NCI-H526 (cell line): ENCODE measurements around the gene YARS1.
"Not testable (repeated sequence)": the region's sequence is repeated elsewhere in the genome, so short reads cannot be mapped to it uniquely, and the experiment has no call there.

ENCODE experiments used
- DNase-seq, 2 experiments: peaks; one replicate each; lab custom pipeline; 2025; lab: John Stamatoyannopoulos, UW

YARS1 gene

DNA sequence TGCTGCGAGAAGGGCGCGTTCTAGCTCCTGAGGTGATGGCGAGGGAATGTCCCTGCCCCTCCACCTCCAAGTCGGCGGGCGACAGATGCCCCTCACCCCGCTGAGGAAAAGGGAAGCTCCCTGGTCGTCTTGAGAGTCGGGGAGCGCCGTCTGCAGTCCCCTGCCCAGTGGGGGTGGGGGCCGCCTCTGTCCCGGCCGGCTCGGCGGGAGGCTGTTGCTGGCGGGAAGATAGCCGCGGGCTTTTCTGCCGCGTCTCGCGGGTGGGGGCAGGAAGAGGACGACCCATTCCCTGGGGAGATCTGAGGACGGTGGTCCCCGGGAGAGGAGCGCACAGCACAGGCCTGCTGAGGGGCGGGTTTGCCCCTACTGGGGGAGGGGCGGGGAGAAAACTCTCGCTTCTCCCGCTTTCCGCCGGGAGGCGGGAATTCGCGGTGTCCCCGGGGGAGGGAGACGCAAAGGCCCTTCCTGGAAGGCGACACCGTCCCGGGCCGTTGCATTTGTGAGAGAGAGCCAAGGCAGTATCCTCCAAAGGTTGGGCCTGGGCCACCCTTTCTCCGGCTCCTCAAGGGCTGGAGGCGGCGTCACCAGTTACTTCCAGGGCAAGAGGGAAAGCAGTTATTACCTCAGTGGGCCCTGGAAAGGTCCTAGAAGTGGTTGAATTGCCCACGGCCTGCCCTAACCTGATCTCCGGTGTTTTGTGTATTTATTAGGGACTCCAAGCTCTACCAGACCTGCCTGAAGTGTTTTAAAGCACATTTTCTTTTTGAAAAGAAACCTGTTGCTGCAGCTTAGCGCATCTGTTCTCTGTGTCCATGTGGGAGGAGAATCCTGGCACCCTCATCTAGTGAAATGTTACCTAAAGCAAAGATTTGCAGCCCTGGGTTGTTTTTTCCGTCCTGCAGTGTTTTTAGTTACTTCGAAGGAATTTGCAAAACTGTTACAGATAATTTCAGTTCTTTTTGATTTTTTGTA lies 943 bp upstream of the YARS1 start:
- DNase-seq: peak; percentile 42 to 80

DNA sequence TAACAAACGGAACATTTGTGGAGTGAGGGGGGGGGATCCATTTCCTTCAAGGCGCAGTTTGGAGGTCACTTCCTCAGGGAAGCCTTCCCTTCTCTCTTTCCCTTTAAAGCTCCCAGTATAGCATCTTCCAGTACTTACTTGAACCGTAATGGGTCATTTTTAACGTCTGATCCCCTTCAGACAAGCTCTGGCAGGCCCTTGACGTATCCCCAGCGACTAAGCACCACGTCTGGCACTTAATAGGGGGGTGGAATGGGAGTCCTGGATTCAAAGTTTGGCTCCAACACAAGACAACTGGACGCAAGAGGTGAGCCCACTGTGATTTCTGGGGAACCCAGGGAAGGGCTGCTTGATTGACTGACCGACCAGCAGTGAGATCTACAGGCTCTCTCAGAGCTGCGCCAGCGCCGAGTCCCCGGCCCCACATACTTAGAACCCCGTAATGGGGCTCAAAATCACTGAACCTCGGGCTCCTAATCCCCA lies 441 bp downstream of the YARS1 start:
- peak; percentile 56 to 59 for DNase-seq

DNA sequence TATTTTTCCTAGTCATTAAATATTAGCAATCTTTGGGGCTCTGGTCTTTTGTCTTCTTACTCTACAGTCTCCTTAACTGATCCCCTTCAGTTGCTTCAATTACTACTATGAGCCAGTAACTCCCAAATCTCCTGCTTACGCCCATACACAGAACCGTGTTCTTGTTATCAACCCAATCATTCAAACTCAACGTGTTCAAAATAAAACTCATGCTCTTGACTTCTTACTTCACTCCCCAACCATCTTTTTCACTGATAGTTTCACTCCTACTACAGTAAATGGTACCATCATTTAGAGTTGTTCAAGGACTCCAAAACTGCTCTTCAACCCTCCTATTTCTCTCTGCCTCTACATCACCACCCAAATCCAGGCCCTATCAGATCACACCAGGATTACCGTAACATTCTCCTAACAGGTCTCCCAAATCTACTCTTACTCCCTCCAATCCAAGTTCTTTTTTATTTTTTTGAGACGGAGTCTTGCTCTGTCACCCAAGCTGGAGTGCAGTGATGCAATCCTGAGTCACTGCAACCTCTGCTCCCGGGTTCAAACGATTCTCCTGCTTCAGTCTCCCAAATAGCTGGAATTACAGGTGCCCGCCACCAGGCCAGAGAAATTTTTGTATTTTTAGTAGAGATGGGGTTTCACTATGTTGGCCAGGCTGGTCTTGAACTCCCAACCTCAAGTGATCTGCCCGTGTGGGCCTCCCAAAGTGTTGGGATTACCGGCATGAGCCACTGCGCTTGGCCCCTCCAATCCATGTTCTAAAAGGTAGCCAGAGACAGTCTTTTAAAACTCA lies 3.0 kb downstream of the YARS1 start:
- no peak for DNase-seq

DNA sequence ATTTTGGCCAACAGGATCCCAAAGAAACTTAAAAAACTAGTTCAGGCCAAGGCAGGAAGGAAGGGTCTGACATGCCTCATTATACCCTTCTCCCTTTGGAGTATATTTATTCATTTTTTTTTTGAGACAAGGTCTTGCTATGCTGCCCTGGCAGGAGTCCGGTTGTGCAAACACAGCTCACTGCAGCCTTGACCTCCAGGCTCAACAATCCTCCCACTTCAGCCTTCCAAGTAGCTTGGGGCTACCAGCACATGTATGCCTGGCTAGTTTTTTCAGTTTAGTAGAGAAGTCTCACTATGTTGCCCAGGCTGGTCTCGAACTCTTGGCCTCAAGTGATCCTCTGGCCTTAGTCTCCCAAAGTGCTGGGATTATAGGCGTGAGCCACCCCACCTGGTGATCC lies 5.2 kb downstream of the YARS1 start:
- no peak for DNase-seq

DNA sequence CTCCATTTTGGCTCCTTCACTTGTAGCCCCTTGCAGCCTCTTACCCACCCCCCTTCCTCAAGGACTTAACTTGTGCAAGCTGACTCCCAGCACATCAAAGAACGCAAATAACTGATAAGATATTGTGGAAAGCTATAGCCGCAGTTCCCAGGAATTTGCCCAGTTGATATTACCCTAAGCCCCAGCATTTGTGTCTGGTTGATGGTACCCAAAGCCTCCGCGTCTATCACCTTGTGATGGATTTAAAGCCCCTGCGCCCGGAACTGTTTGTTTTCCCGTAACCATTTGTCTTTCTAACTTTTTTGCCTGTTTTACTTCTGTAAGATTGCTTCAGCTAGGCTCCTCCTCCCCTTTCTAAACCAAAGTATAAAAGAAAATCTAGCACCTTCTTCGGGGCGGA lies 5.9 kb downstream of the YARS1 start:
- no peak for DNase-seq

DNA sequence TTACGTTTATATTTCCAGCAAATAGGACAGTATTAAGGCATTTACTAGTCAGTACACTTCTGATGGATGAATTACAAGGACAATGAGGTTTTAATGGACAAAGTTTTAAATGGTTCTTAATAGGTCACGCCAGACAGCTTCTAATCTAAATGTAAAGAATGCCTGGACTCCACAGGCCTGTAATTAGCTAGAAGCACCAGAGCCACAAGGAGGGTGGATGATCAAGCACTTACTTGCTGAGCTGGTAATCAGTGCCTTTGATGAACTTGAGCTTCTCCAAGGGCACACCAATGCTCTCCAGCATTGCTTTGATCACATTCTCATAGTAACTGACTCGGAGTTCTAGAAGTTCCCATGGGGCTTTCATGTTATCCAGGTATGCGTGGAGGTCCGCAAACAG lies 6.8 kb downstream of the YARS1 start:
- DNase-seq: no peak

DNA sequence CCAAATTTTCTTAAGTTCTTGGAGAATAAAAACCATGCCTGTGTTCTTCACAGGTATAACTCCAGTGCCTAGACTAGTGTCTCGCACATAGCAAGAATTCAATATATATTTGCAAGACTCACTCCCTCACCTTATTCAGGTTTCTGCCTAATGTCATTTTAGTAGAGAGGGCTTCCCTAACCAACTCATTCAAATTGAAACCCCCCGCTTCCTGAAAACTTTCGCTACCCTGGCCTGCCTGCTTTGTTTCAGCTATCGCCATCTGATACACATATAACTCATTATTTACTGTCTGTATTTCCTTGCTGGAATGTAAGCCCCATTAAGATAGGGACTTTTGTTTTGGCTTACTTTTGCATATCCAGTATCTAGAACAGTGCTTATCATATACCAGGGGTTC lies 8.6 kb downstream of the YARS1 start:
- DNase-seq: no peak

DNA sequence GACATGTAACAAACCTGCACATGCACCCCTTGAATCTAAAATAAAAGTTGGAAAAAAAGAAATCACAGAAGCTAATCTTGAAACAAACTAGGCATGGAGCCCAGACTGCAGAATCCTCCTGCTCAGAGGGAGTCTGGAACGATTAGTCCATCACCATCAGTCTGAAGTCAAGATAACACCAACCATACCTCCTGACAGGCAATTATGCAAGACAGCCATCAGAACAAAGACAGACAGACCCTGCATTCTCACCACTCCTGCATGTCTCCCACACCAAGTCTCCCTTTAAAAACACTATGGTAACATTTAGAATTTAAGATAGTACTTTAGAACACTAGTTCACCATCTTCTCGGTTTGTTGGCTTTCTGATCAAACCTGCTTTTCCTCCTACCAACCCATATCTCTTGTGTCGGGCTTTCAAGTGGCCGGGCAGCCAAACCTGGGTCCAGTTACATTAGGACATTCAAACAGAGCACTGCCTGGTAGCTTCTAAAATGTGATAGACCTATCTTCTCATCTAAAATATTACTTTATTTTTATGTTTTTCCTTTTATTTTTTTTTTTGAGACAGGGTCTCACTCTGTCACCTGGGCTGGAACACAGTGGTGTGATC lies 10.1 kb downstream of the YARS1 start:
- no peak for DNase-seq

DNA sequence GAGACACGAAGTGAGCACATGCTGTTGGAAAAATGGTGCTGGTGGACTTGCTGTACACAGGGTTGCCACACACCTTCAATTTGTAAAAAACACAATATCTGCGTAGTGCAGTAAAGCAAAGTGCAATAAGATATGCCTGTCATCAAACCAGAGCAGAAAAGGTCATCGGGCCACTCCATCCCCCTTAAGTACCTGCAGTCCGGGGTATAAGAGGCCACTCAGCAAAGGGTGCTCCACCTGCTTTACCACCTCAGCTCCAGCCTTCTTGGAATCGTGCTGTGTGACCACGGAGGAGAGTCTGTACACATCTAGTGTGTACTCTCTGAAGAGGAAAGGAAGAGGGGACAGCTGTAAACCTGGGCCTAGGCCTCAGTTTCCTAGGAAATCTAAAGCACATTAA lies 10.9 kb downstream of the YARS1 start:
- DNase-seq: no peak

DNA sequence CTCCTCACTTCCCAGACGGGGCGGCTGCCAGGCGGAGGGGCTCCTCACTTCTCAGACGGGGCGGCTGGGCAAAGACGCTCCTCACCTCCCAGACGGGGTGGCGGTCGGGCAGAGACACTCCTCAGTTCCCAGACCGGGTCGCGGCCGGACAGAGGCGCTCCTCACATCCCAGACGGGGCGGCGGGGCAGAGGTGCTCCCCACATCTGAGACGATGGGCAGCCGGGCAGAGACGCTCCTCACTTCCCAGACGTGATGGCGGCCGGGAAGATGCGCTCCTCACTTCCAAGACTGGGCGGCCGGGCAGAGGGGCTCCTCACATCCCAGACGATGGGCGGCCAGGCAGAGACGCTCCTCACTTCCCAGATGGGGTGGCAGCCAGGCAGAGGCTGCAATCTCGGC lies 12.7 kb downstream of the YARS1 start:
- not testable (repeated sequence) for DNase-seq

DNA sequence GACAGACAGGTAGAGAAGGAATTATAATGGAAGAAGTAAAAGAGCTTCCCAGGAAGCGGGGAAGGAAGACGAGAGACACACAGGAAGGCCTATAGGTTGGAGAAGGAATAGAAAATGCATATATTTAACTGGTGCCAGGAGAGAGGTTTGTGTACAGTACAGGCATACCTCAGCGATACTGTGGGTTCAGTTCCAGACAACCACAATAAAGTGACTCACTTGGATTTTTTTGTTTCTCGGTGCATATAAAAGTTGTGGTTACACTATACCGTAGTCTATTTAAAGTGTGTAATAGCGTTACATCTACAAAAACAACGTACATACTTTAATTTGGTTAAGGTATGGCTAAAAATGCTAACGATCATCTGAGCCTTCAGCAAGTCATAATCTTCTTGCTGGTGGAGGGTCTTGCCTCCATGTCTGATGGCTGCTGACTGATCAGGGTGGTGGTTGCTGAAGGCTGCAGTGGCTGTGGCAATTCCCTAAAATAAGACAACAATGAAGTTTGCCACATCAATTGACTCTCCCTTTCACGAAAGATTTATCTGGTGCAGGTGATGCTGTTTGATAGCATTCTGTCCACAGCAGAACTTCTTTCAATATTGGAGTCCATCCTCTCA lies 16.0 kb downstream of the YARS1 start:
- DNase-seq: no peak

DNA sequence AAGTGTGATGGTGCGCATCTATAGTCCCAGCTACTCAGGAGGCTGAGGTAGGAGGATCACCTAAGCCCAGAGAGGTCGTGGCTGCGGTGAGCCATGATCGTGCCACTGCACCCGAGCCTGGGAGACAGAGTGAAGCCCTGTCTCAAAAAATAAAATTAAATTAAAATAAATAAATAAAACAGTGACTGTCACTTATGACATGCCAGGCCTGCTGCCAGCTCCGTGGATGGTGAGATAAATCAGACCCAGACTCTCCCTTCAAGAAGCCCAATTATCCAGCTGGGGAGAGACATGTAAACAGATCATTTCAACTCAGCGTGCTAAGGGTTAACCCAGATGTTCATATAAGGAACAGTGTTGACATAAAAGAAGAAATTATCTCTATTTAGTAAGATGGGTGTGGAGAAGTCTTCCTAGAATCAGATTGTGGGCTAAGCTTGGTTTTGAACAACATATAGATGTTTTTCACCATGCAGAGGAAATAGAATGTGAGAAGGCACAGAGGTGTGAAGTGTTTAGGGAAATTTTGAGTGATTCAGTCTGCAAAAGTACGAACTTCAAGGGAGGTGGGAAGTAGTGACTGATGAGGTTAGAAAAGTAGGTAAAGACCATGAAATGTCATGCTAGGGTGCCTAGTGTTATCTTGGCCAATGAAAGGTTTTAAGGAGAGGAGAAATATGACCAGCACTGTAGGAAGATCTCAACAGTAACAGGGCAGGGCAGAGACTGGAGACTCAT lies 18.3 kb downstream of the YARS1 start:
- no peak for DNase-seq

DNA sequence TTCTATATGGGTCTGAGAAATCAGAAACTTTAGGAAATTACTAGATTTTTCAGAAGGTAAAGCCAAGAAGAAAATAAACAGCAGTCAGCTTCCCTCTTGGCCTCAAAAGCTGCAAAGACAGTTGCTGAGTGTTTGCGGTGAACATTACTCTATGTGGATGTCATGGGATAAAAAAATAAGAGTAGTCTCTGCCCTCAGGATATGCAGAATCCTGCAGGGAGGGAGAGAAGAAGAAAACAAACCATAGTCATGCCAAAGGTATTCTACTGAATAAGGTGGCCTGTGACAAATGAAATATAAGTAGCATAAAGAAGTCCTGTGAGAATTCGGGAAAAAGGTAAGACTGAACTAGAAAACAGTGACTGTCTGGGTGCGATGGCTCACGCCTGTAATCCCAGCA lies 19.0 kb downstream of the YARS1 start:
- DNase-seq: no peak

DNA sequence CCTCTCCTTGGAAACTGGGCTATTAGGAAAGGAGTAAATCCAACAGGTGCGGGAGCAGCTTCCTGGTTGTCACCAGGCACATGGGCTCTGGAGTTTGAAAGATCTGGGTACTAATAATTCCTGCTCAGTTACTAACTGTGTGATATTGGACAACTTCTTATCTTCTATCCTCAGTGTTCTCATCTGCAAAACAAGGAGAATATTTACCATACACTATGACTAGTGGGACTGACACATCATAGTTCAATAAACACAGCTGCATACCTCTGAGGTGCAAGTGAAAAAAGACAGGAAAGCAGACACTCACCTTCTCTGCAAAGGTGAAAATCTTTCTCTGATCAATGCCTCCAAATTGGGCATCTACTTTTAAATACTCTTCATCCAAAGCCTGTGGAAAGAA lies 19.7 kb downstream of the YARS1 start:
- DNase-seq: no peak

DNA sequence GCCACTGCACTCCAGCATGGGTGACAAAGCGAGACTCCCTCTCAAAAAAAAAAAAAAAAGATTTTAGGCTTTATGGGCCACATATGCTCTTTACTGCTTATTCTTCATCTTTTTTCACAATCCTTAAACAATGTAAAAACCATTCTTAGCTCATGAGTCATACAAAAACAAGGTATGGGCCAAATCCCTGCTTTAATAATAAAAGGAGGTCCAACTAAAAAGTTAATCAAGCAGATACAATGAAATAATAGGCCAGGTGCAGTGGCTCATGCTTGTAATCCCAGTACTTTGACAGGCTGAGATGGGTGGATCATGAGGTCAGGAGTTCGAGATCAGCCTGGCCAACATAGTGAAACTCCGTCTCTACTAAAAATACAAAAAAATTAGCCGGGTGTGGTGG lies 21.4 kb downstream of the YARS1 start:
- DNase-seq: not testable (repeated sequence)

DNA sequence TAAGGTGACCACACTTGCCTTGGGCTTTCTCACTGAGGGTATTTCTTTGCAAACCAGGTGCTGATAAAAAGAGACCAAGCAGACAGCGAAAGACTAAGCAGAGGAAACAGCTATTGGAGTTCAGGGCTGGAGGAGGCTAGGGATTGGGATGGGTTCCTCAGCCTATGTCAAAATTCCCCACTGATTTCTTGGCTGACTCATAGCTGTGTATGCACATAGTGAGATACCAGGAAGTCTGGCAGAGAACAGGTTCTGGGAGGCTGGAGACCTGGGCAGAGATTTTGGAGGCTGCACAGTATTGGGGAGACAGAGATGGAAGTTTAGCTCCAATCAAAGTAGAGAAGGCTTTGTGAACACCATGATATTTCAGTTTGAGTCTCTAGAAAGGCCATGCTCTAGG lies 25.3 kb downstream of the YARS1 start:
- no peak for DNase-seq

DNA sequence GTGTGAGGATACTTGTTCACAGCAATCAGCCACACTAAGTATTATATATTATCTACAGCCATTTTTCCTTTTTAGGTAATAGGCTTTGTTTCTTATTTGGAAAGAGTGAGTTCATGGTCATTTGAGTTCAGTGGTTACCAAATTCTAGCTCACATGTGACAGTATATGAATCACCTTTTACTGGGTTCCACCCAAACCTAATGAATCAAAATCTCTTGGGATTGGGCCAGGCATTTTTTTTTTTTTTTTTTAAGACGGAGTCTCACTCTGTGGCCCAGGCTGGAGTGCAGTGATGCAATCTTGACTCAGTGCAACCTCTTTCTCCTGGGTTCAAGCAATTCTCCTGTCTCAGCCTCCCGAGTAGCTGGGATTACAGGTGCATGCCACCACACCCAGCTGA lies 27.8 kb downstream of the YARS1 start:
- DNase-seq: not testable (repeated sequence)

DNA sequence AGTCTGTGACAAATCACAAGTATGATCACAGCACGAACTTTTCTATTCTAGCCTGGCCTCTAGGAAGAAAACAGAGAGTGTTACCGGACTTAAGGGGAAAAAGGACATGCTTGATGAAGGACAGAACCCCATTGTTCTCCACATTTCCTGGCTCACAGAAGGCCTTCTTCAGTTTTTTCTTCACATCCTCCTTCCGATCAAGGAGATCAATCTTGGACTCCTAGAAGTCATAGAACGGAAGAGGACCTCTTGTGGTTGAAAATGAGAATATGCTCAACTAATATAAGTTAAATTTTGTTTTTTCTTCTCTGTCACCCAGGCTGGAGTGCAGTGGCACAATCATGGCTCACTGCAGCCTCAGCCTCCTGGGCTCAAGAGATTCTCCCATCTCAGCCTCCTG lies 30.3 kb downstream of the YARS1 start:
- no peak for DNase-seq

DNA sequence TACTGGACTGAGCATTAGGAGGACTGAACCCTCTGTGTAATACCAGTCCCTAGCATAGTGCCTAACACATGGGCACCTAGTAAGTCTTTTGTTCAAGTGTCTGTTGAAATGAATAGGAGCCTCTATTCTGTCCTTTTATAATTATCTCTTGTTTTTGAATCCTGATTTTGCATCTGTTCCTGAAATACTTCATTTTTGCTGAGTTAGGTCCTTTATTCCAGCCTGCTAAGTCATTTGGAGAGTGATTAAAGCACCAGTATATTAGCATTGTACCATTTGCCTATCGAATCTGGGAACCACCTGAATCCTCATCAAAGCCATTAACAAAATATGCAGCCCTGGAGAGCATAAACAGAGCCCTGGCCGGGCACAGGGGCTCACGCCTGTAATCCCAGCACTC lies 32.3 kb downstream of the YARS1 start:
- DNase-seq: no peak

DNA sequence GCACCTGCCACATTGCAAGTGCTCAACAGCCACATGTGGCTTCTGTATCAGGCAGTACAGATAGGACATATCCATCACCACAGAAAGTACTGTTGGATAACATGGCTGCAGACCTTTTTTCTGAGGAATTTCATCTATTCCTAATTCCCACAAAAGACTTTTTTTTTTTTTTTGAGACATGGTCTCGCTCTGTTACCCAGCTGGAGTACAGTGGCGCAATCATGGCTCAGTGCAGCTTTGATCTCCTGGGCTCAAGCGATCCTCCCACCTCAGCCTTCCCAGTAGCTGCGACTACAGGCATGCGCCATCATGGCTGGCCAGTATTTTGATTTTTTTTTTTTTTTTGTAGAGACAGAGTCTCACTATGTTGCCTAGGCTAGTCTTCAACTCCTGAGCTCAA lies 33.3 kb downstream of the YARS1 start:
- DNase-seq: no peak

DNA sequence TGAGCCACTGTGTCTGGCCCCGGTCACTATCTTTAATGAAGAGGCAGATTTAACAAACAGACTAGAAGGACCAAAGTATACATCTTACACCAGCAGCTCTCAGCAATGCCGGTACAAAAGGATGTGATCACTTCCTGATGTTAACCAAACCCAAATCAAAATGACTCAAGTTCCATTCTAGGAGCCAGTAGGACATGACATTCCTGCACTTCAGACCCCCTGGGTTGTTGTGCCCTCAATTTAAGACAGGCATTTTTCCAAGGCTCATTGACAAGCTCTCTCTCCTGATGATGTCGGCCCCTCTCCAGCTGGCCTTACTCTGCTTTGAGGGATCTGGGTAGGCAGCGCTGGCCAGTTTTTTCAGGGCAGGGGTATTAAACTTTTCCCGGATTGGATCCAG lies 35.1 kb downstream of the YARS1 start:
- no peak for DNase-seq
